Right lobe of liver (tissue), 4 donors: Measurements from ENCODE around the gene KLHDC7B.

ENCODE experiments used
- CTCF ChIP-seq, 4 donors: fragments of 200-600 bp in 3 of 4; fragments of 450-650 bp in 1 of 4; IDR thresholded peaks; one replicate each; pipeline versions ENCODE4 v1.5.1 to v1.8.0; 2016 to 2022; ENCODE audit warnings: antibody characterized with exemption in 4 of 4, mild to moderate bottlenecking in 2 of 4
- POLR2A ChIP-seq: fragments of 450-650 bp; IDR thresholded peaks from one replicate; pipeline ENCODE4 v1.6.1; 2017; ENCODE audit warnings: antibody characterized with exemption, mild to moderate bottlenecking
- donor health status: DM: no; HTN: no; CAD: no.
- donor health status: DM: no; HTN: no; CAD: no.
- donor health status: DM: no; HTN: yes; CAD: no.

DNA sequence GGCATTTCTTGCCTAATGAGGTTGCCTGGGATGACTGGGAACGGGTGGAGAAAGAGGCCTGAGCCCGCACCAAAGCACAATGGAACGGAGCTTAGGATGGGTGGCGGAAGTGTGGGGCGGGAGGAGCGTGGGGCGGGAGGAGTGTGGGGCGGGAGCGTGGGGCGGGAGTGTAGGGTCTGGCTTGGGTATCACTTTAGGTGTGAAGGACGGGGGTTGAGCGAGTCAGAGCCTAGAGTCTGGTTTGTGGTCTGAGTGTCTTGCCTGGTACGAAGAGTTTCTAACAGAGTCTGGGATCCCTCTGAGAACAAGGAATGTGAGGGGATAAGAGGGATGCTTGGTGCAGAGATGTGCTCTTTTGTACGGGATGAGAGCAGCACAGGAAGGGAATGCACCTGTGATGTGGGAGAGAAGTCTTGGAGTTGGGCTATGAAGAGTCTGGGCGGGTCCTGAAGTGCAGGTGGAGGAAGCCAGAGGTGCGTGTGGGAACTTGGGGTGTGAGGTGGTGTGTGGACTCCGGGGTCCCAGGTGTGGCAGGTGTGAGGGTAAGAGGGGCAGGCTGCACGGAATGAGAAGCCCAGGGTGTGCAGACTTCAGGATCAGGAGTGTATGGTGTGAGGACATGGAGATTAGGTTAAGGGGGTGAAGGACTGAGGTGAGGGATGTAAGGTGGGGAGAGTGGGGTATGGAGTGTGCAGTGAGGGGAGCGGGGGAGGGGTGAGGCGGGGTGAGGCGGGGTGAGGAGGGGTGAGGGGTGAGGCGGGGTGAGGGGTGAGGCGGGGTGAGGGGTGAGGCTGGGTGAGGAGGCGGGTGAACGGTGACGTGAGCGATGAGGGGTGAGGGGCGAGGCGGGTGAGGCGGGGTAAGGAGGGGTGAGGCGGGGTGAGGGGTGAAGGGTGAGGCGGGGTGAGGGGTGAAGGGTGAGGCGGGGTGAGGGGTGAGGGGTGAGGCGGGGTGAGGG lies 16.0 kb downstream of the KLHDC7B start:
- TF ChIP-seq CTCF (IDR thresholded peaks at IDR 0.05) (no peak), POLR2A (no peak)
